Panc1 (cell line): ENCODE results near the gene RPS4Y2. TPM values are rescaled to one million over a fixed set of nuclear protein-coding genes. Genes with fewer than 3 reads are reported as not detected.

ENCODE experiments used
- ATAC-seq: fragments of 200-7000 bp; cut with Tn5 transposase; 2 replicates; pipeline ENCODE4 v1.9.1; 2020; ENCODE audit warnings: mild to moderate bottlenecking, moderate library complexity
- BruUV-seq: library from RNA; stranded (reverse); fragments of 400-500 nt; replicated peaks from 2 replicates; lab custom pipeline; 2021; lab: Mats Ljungman, UMichigan
- CTCF ChIA-PET: fragments of 300-600 bp; sonication (Branson Sonifier 250); formaldehyde crosslinking; loops from one replicate; lab custom pipeline; 2022; ENCODE audit warnings: antibody characterized with exemption; lab: Charles Lee
- POLR2A ChIA-PET: fragments of 300-600 bp; sonication (Branson Sonifier 250); formaldehyde crosslinking; loops from one replicate; lab custom pipeline; 2022; ENCODE audit warnings: antibody characterized with exemption; lab: Charles Lee
- DNase-seq: peaks from one replicate; pipeline ENCODE4 v3.0.0-alpha.2; 2010; ENCODE audit warnings: low read depth, low spot score
- H3K27ac ChIP-seq: 2 replicates; pipeline ENCODE4 v1.5.1; 2011; ENCODE audit warnings: mild to moderate bottlenecking, low read length, inconsistent platforms
- H3K27me3 ChIP-seq: fragments of 200-500 bp; sonication (Bioruptor generic); 2 replicates; pipeline ENCODE4 v1.6.0; 2014; ENCODE audit warnings: low read length, inconsistent platforms; ENCODE audit not compliant: control insufficient read depth, insufficient read depth
- H3K36me3 ChIP-seq: fragments of 200-500 bp; sonication (Bioruptor generic); 2 replicates; pipeline ENCODE4 v1.5.1; 2014; ENCODE audit warnings: inconsistent platforms, mild to moderate bottlenecking, low read length, moderate library complexity; ENCODE audit not compliant: control insufficient read depth, insufficient read depth
- H3K4me1 ChIP-seq: 2 replicates; pipeline ENCODE4 v1.5.1; 2011; ENCODE audit warnings: inconsistent platforms, mild to moderate bottlenecking, low read length, moderate library complexity; ENCODE audit not compliant: control insufficient read depth, insufficient read depth
- H3K4me3 ChIP-seq, 2 experiments: 2 replicates each; pipeline ENCODE4 v1.5.1; 2011 to 2012; ENCODE audit warnings: low read depth in 2 of 2, low read length in 2 of 2, mild to moderate bottlenecking in 2 of 2, inconsistent platforms in 1 of 2, moderate library complexity in 1 of 2
- H3K9me3 ChIP-seq: fragments of 200-500 bp; sonication (Bioruptor generic); 2 replicates; pipeline ENCODE4 v1.5.1; 2014; ENCODE audit warnings: low read depth, mild to moderate bottlenecking, inconsistent platforms, low read length, moderate library complexity; ENCODE audit not compliant: control insufficient read depth, insufficient read depth
- CTCF ChIP-seq: fragments of 450-650 bp; IDR thresholded peaks from 2 replicates; pipeline ENCODE4 v1.5.1; 2017; ENCODE audit warnings: mild to moderate bottlenecking
- POLR2AphosphoS5 ChIP-seq: IDR thresholded peaks from 2 replicates; pipeline ENCODE4 v1.6.1; 2012; ENCODE audit warnings: mild to moderate bottlenecking, low read depth, low read length, moderate library complexity
- SIN3A ChIP-seq: IDR thresholded peaks from 2 replicates; pipeline ENCODE4 v1.6.1; 2012; ENCODE audit warnings: low read depth, mild to moderate bottlenecking, low read length, moderate library complexity, borderline replicate concordance; ENCODE audit not compliant: insufficient read depth
- TCF7L2 ChIP-seq: IDR thresholded peaks from 2 replicates; pipeline ENCODE4 v1.6.1; 2011; ENCODE audit warnings: mild to moderate bottlenecking, low read depth, low read length, inconsistent platforms
- in situ Hi-C: cut with HindIII; loops from 2 replicates; pipeline ENCODE4 v1.10.0; 2016; ENCODE audit warnings: low sequenced_read_pairs, low pct_unique_long_range_greater_than_20kb
- intact Hi-C: fragments of 100-400 bp; cut with micrococcal nuclease; formaldehyde crosslinking; loops from one replicate; pipeline ENCODE4 v1.10.0; 2022; ENCODE audit not compliant: unreplicated experiment
- total RNA-seq: library from RNA; stranded (reverse); gene quantifications from one replicate; pipeline ENCODE4 v1.2.1, GENCODE V29; 2021; ENCODE audit not compliant: unreplicated experiment
- TF ChIP-seq, protein P1 (sequence below), 2 experiments: IDR thresholded peaks; 2 replicates each; pipeline ENCODE4 v1.6.1; 2011 to 2012; ENCODE audit warnings: low read depth in 2 of 2, control low read depth in 1 of 2, low read length in 1 of 2, mild to moderate bottlenecking in 1 of 2, moderate library complexity in 1 of 2; ENCODE audit not compliant: insufficient read depth in 1 of 2

Gene RPS4Y2
- total RNA-seq, 1 experiment from 2014 or later: not detected

DNA sequence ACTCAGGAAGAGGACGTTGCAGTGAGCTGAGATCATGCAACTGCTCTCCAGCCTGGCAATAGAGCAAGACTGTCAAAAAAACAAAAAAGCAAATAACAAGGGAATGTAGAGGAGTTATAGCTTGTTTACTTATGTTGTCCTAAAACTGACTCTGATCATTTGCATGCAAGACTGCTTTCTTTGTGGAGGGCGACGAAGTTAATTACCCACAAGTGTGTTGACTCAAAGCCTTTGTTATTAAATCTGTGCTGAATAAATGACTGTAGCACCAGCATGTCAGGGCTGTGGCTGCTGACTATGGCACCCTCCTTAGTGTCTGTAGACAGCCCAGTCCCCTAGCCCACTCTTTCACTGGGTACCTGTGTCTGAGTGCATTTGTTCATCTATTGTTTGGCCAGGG lies 50.3 kb downstream of the RPS4Y2 start:
- H3K27ac ChIP-seq: no peak overlapping the region
- H3K9me3 ChIP-seq: no peaks in the 10 kb centered on the region
- H3K4me1 ChIP-seq: no peaks in the 10 kb centered on the region
- no peak overlapping the region for H3K4me3 ChIP-seq
- ATAC-seq: no peak
- in situ Hi-C loops: no loop called here
- H3K27me3 ChIP-seq: no peaks in the 10 kb centered on the region
- ChIA-PET CTCF (no interaction called here), POLR2A (no interaction called here)
- no TSS peak for BruUV-seq
- intact Hi-C loops: no loop called here
- no peaks in the 10 kb centered on the region for H3K36me3 ChIP-seq
- no peak for DNase-seq
- TF ChIP-seq SIN3A (no peak), CTCF (no peak), POLR2AphosphoS5 (no peak), TCF7L2 (no peak)
- TF ChIP-seq, protein P1, sequence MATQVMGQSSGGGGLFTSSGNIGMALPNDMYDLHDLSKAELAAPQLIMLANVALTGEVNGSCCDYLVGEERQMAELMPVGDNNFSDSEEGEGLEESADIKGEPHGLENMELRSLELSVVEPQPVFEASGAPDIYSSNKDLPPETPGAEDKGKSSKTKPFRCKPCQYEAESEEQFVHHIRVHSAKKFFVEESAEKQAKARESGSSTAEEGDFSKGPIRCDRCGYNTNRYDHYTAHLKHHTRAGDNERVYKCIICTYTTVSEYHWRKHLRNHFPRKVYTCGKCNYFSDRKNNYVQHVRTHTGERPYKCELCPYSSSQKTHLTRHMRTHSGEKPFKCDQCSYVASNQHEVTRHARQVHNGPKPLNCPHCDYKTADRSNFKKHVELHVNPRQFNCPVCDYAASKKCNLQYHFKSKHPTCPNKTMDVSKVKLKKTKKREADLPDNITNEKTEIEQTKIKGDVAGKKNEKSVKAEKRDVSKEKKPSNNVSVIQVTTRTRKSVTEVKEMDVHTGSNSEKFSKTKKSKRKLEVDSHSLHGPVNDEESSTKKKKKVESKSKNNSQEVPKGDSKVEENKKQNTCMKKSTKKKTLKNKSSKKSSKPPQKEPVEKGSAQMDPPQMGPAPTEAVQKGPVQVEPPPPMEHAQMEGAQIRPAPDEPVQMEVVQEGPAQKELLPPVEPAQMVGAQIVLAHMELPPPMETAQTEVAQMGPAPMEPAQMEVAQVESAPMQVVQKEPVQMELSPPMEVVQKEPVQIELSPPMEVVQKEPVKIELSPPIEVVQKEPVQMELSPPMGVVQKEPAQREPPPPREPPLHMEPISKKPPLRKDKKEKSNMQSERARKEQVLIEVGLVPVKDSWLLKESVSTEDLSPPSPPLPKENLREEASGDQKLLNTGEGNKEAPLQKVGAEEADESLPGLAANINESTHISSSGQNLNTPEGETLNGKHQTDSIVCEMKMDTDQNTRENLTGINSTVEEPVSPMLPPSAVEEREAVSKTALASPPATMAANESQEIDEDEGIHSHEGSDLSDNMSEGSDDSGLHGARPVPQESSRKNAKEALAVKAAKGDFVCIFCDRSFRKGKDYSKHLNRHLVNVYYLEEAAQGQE (IDR thresholded peaks at IDR 0.05; ENCODE audit: insufficient read depth in 1 of 2, low read depth in 2 of 2, low read length in 1 of 2): no peak

DNA sequence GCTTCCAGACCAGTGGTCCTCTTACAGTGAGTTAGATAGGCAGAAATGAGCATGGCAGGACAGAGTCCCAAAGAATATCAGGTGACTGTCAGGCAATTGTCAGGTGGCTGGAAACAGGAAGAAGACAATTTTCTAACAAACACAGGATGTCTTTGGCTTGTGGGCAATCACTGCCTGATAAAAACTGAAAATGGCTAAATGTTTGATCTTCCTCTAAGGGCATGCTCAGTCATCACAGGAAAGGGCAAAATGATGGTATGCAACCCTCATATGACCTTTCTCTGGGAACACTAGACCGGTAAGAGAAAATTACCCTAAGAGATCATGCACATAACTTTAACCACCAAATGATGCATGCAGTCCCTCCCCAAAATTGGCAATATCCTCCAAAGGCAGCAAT lies 57.6 kb downstream of the RPS4Y2 start:
- in situ Hi-C loops: no loop called here
- CTCF ChIA-PET: no interaction called here

More for the DNA sequence above, 57.6 kb downstream of the RPS4Y2 start:
- Histone ChIP-seq H3K36me3 (no peaks in the 10 kb centered on the region), H3K9me3 (no peaks in the 10 kb centered on the region), H3K27ac (no peak overlapping the region), H3K4me1 (no peaks in the 10 kb centered on the region), H3K4me3 (no peak overlapping the region), H3K27me3 (no peaks in the 10 kb centered on the region)
- BruUV-seq: no TSS peak
- ATAC-seq: no peak
- intact Hi-C loops: no loop called here
- POLR2A ChIA-PET: no interaction called here
- DNase-seq: no peak
- TF ChIP-seq POLR2AphosphoS5 (no peak), SIN3A (no peak), TCF7L2 (no peak), CTCF (no peak)
- TF ChIP-seq, protein P1 (IDR thresholded peaks at IDR 0.05; ENCODE audit: insufficient read depth in 1 of 2, low read depth in 2 of 2, low read length in 1 of 2): no peak
